Fibroblast of lung (primary cell): ENCODE measurements around the gene WIPI1. TPM values are rescaled to one million over a fixed set of nuclear protein-coding genes. Genes with fewer than 3 reads are reported as not detected.

Experiments
- DNase-seq, 2 donors: peaks; one replicate each; pipeline versions ENCODE4 v3.0.0 to v3.0.0-alpha.2; 2010; ENCODE audit warnings: low read depth in 2 of 2
- H2AFZ ChIP-seq: 2 replicates; pipeline ENCODE4 v1.5.1; 2012; ENCODE audit warnings: low read length, control low read depth, inconsistent platforms
- H3K27ac ChIP-seq: 2 replicates; pipeline ENCODE4 v1.5.1; 2011; ENCODE audit warnings: low read length, control low read depth; ENCODE audit not compliant: insufficient read depth
- H3K27me3 ChIP-seq: 2 replicates; pipeline ENCODE4 v1.5.1; 2011; ENCODE audit warnings: mild to moderate bottlenecking, low read length; ENCODE audit not compliant: control insufficient read depth, insufficient read depth
- H3K36me3 ChIP-seq: 2 replicates; pipeline ENCODE4 v1.5.1; 2011; ENCODE audit warnings: low read length; ENCODE audit not compliant: control insufficient read depth, insufficient read depth
- H3K4me1 ChIP-seq: 2 replicates; pipeline ENCODE4 v1.5.1; 2011; ENCODE audit warnings: low read length; ENCODE audit not compliant: control insufficient read depth, insufficient read depth; ENCODE audit errors: extremely low read depth
- H3K4me2 ChIP-seq: 2 replicates; pipeline ENCODE4 v1.5.1; 2011; ENCODE audit warnings: low read length, control low read depth; ENCODE audit not compliant: insufficient read depth; ENCODE audit errors: extremely low read depth
- H3K4me3 ChIP-seq, 4 experiments: fragments of 200-600 bp in 1 of 4; sonication (generic) in 1 of 4; replicated peaks in 1 of 4; 2 replicates each; pipeline ENCODE4 v1.5.1; 2011 to 2016; ENCODE audit warnings: low read length in 4 of 4, low read depth in 3 of 4, mild to moderate bottlenecking in 3 of 4, control low read depth in 2 of 4, inconsistent platforms in 1 of 4, mixed read lengths in 1 of 4; ENCODE audit not compliant: insufficient read depth in 1 of 4; ENCODE audit errors: control extremely low read depth in 1 of 4
- H3K79me2 ChIP-seq: 2 replicates; pipeline ENCODE4 v1.5.1; 2012; ENCODE audit warnings: mild to moderate bottlenecking, low read length, inconsistent platforms; ENCODE audit not compliant: control insufficient read depth, insufficient read depth
- H3K9ac ChIP-seq: 2 replicates; pipeline ENCODE4 v1.5.1; 2011; ENCODE audit warnings: mild to moderate bottlenecking, low read length, control low read depth; ENCODE audit not compliant: insufficient read depth
- H3K9me3 ChIP-seq: 2 replicates; pipeline ENCODE4 v1.5.1; 2012; ENCODE audit warnings: low read depth, low read length; ENCODE audit not compliant: control insufficient read depth, insufficient read depth
- H4K20me1 ChIP-seq: 2 replicates; pipeline ENCODE4 v1.5.1; 2011; ENCODE audit warnings: low read length; ENCODE audit not compliant: control insufficient read depth, insufficient read depth; ENCODE audit errors: extremely low read depth
- CTCF ChIP-seq, 2 donors: IDR thresholded peaks in 1 of 2; conservative IDR thresholded peaks in 1 of 2; 1 replicate in 1 of 2; 2 replicates in 1 of 2; pipeline ENCODE4 v1.5.1; 2011 to 2012; ENCODE audit warnings: low read length in 2 of 2, control low read depth in 1 of 2, inconsistent platforms in 1 of 2, low read depth in 1 of 2, mild to moderate bottlenecking in 1 of 2
- EZH2 ChIP-seq: IDR thresholded peaks from 2 replicates; pipeline ENCODE4 v1.5.1; 2012; ENCODE audit warnings: low read length, control low read depth, mild to moderate bottlenecking; ENCODE audit errors: missing control alignments
- polyA plus RNA-seq, 2 donors: library from polyadenylated mRNA; depleted of rRNA in 1 of 2; stranded (reverse) in 1 of 2; unstranded in 1 of 2; fragments of >200 nt; gene quantifications; 2 replicates each; pipeline ENCODE4 v1.2.1, GENCODE V29; 2011 to 2012; ENCODE audit warnings: missing spikeins in 1 of 2
- total RNA-seq: library from RNA; depleted of rRNA; stranded (reverse); fragments of >200 nt; gene quantifications from 2 replicates; pipeline ENCODE4 v1.2.1, GENCODE V29; 2014

The WIPI1 gene
- total and polyA plus RNA-seq, 2 donors (not counting 1 experiment from before 2014, with no cell fraction given), result 158 to 251 TPM

GRCh38 chr17:68435361-68435760 lies 21.9 kb downstream of the WIPI1 start:
- no peak for DNase-seq
- Histone ChIP-seq H3K4me2 (no peak overlapping the region), H3K27ac (no peak overlapping the region), H3K79me2 (no peaks in the 10 kb centered on the region), H3K36me3 (peaks cover 31% of the 10 kb centered on the region), H3K9me3 (no peaks in the 10 kb centered on the region), H3K9ac (no peak overlapping the region), H4K20me1 (no peaks in the 10 kb centered on the region), H3K4me3 (no peak overlapping the region), H2AFZ (no peak overlapping the region), H3K4me1 (peaks cover 6% of the 10 kb centered on the region), H3K27me3 (no peaks in the 10 kb centered on the region)
- TF ChIP-seq CTCF (conservative IDR thresholded peaks at IDR 0.05 in 1 of 2, IDR thresholded peaks at IDR 0.05 in 1 of 2; ENCODE audit: low read depth in 1 of 2, low read length in 2 of 2), result no peak
- TF ChIP-seq EZH2, result no peak

- Histone ChIP-seq H3K4me3 (no peak overlapping the region), H2AFZ (no peak overlapping the region), H3K9ac (no peak overlapping the region), H3K36me3 (peaks cover 34% of the 10 kb centered on the region), H3K4me2 (no peak overlapping the region), H3K4me1 (peaks cover 6% of the 10 kb centered on the region), H3K9me3 (no peaks in the 10 kb centered on the region), H3K79me2 (no peaks in the 10 kb centered on the region), H3K27ac (no peak overlapping the region), H4K20me1 (no peaks in the 10 kb centered on the region), H3K27me3 (no peaks in the 10 kb centered on the region)
- DNase-seq, result no peak
- TF ChIP-seq EZH2 (no peak), CTCF (conservative IDR thresholded peaks at IDR 0.05 in 1 of 2, IDR thresholded peaks at IDR 0.05 in 1 of 2; ENCODE audit: low read depth in 1 of 2, low read length in 2 of 2) (no peak)
Measured at GRCh38 chr17:68433911-68434508, 23.3 kb downstream of the WIPI1 start.

GRCh38 chr17:68433211-68433610 lies 24.1 kb downstream of the WIPI1 start:
- H2AFZ ChIP-seq, result no peak overlapping the region
- no peak overlapping the region for H3K9ac ChIP-seq
- H3K4me2 ChIP-seq, result no peak overlapping the region
- no peak overlapping the region for H3K4me3 ChIP-seq
- H4K20me1 ChIP-seq, result no peaks in the 10 kb centered on the region
- H3K4me1 ChIP-seq, result peaks cover 6% of the 10 kb centered on the region
- peaks cover 38% of the 10 kb centered on the region for H3K36me3 ChIP-seq
- no peaks in the 10 kb centered on the region for H3K27me3 ChIP-seq
- H3K27ac ChIP-seq, result no peak overlapping the region
- TF ChIP-seq EZH2 (no peak), CTCF (conservative IDR thresholded peaks at IDR 0.05 in 1 of 2, IDR thresholded peaks at IDR 0.05 in 1 of 2; ENCODE audit: low read depth in 1 of 2, low read length in 2 of 2) (no peak)
- H3K9me3 ChIP-seq, result no peaks in the 10 kb centered on the region
- H3K79me2 ChIP-seq, result no peaks in the 10 kb centered on the region
- DNase-seq, result no peak
